ENCODE measurements around the gene HK2.

GRCh38 chr2:74877781-74878433 lies 44.0 kb downstream of the HK2 start:
- TF ChIP-seq CTCF (IDR thresholded peaks at IDR 0.05) (no peak), POLR2A (IDR thresholded peaks at IDR 0.05) (no peak)

Data from uterus (tissue), 2 donors.